Measurements from ENCODE around the gene CCBE1. TPM values are rescaled to one million over a fixed set of nuclear protein-coding genes. Genes with fewer than 3 reads are reported as not detected.

The CCBE1 gene
- total RNA-seq, 1 donor from 2014 or later, result 1.6 TPM

GRCh38 chr18:59446012-59446411, 251.2 kb downstream of the CCBE1 start:
- Histone ChIP-seq H3K4me3 (ENCODE audit: low read depth, low read length) (no peak overlapping the region), H3K36me3 (ENCODE audit: control insufficient read depth, insufficient read depth, low read length) (no peaks in the 10 kb centered on the region), H3K27me3 (ENCODE audit: control insufficient read depth, insufficient read depth, low read length) (no peaks in the 10 kb centered on the region)
- TF ChIP-seq CTCF (IDR thresholded peaks at IDR 0.05; ENCODE audit: insufficient read depth, low read length, severe bottlenecking), result no peak
- FAIRE-seq (no peak), DNase-seq (ENCODE audit: low read depth) (peak; percentile 39)

- DNase-seq (ENCODE audit: low read depth), result no peak
- FAIRE-seq, result no peak
- Histone ChIP-seq H3K36me3 (ENCODE audit: control insufficient read depth, insufficient read depth, low read length) (no peaks in the 10 kb centered on the region), H3K27me3 (ENCODE audit: control insufficient read depth, insufficient read depth, low read length) (no peaks in the 10 kb centered on the region), H3K4me3 (ENCODE audit: low read depth, low read length) (no peak overlapping the region)
- no peak for TF ChIP-seq CTCF (IDR thresholded peaks at IDR 0.05; ENCODE audit: insufficient read depth, low read length, severe bottlenecking)
These were observed 259.2 kb downstream of the CCBE1 start for GRCh38 chr18:59437851-59438569.

- DNase-seq (ENCODE audit: low read depth) (no peak), FAIRE-seq (no peak)
- Histone ChIP-seq H3K4me3 (ENCODE audit: low read depth, low read length) (no peak overlapping the region), H3K36me3 (ENCODE audit: control insufficient read depth, insufficient read depth, low read length) (no peaks in the 10 kb centered on the region), H3K27me3 (ENCODE audit: control insufficient read depth, insufficient read depth, low read length) (no peaks in the 10 kb centered on the region)
- TF ChIP-seq CTCF (IDR thresholded peaks at IDR 0.05; ENCODE audit: insufficient read depth, low read length, severe bottlenecking), result no peak
These were observed 264.2 kb downstream of the CCBE1 start for GRCh38 chr18:59432803-59433597.

- no peak overlapping the region for H3K4me3 ChIP-seq (ENCODE audit: low read depth, low read length)
- TF ChIP-seq CTCF (IDR thresholded peaks at IDR 0.05; ENCODE audit: insufficient read depth, low read length, severe bottlenecking), result no peak
- no peaks in the 10 kb centered on the region for H3K27me3 ChIP-seq (ENCODE audit: control insufficient read depth, insufficient read depth, low read length)
- FAIRE-seq (no peak), DNase-seq (ENCODE audit: low read depth) (no peak)
- no peaks in the 10 kb centered on the region for H3K36me3 ChIP-seq (ENCODE audit: control insufficient read depth, insufficient read depth, low read length)
These were observed 266.1 kb downstream of the CCBE1 start for GRCh38 chr18:59431131-59431530.

DNA sequence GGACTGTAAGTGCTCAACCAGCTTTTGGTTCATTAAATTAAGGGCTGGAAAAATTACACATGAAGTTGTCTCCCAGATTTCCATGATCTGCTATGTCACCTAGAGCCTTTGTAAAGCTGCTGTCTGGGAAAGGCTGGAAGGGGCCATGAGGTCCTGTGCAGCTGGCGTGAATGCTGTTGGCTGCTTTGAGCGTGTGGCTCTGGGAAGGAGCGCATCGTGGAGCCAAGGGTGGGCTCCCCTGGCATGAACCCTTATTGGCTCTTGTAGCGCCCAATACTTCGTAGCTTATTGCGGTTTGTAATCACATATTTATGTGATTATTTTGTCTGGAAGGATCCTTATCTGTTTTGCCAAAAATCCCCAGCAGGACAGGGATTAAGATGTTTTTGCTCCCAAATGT, 267.6 kb downstream of the CCBE1 start:
- Histone ChIP-seq H3K27me3 (ENCODE audit: control insufficient read depth, insufficient read depth, low read length) (no peaks in the 10 kb centered on the region), H3K36me3 (ENCODE audit: control insufficient read depth, insufficient read depth, low read length) (no peaks in the 10 kb centered on the region), H3K4me3 (ENCODE audit: low read depth, low read length) (no peak overlapping the region)
- TF ChIP-seq CTCF (IDR thresholded peaks at IDR 0.05; ENCODE audit: insufficient read depth, low read length, severe bottlenecking), result no peak
- FAIRE-seq, result no peak
- DNase-seq (ENCODE audit: low read depth), result no peak

Measured in bronchial epithelial cell (primary cell).